HepG2 (cell line): Measurements from ENCODE around the gene MED13L. TPM values are rescaled to one million over a fixed set of nuclear protein-coding genes. Genes with fewer than 3 reads are reported as not detected.

Source experiments
- ARID3A ChIP-seq: IDR thresholded peaks from 2 replicates; pipeline ENCODE4 v1.6.1; 2012; ENCODE audit warnings: low read depth, low read length, improper control_type of control experiment
- ARID5B ChIP-seq: IDR thresholded peaks from 2 replicates; pipeline ENCODE4 v1.4.0; 2020; ENCODE audit warnings: mild to moderate bottlenecking, missing genetic modification reagents
- ELF3 ChIP-seq: IDR thresholded peaks from 2 replicates; pipeline ENCODE4 v1.6.1; 2016; ENCODE audit warnings: missing genetic modification reagents, missing compliant biosample characterization
- FOXP1 ChIP-seq, 2 experiments: fragments of 450-650 bp in 1 of 2; IDR thresholded peaks; 2 replicates each; pipeline ENCODE4 v1.6.1; 2017 to 2018; ENCODE audit warnings: antibody characterized with exemption in 1 of 2
- GATA4 ChIP-seq: sonication (generic); IDR thresholded peaks from 2 replicates; pipeline ENCODE4 v1.6.1; 2016; ENCODE audit warnings: antibody characterized with exemption, low read depth, borderline replicate concordance
- GATAD2A ChIP-seq: IDR thresholded peaks from 2 replicates; pipeline ENCODE4 v1.6.1; 2016
- HCFC1 ChIP-seq: fragments of 150-350 bp; IDR thresholded peaks from 2 replicates; pipeline ENCODE4 v1.6.1; 2014; ENCODE audit warnings: low read depth, low read length
- HDAC2 ChIP-seq: sonication (generic); formaldehyde crosslinking; IDR thresholded peaks from 2 replicates; pipeline ENCODE4 v1.4.0; 2020; ENCODE audit warnings: missing genetic modification reagents
- MIER3 ChIP-seq: IDR thresholded peaks from 2 replicates; pipeline ENCODE4 v1.6.1; 2016; ENCODE audit warnings: missing compliant biosample characterization, borderline replicate concordance
- MYPOP ChIP-seq: sonication (generic); formaldehyde crosslinking; IDR thresholded peaks from 2 replicates; pipeline ENCODE4 v1.8.1; 2023; ENCODE audit warnings: mild to moderate bottlenecking, moderate library complexity, missing genetic modification reagents
- PAXIP1 ChIP-seq: sonication (generic); formaldehyde crosslinking; conservative IDR thresholded peaks from 2 replicates; pipeline ENCODE4 v1.4.0; 2020; ENCODE audit warnings: mild to moderate bottlenecking, missing genetic modification reagents, moderate library complexity
- POGZ ChIP-seq: sonication (generic); formaldehyde crosslinking; IDR thresholded peaks from 2 replicates; pipeline ENCODE4 v1.4.0; 2020; ENCODE audit warnings: mild to moderate bottlenecking, missing genetic modification reagents
- RCOR2 ChIP-seq: IDR thresholded peaks from 2 replicates; pipeline ENCODE4 v1.6.1; 2016; ENCODE audit warnings: missing biosample characterization, missing genetic modification reagents
- SAP130 ChIP-seq: IDR thresholded peaks from 2 replicates; pipeline ENCODE4 v1.6.1; 2016; ENCODE audit warnings: low read depth
- SOX6 ChIP-seq, 2 experiments: fragments of 450-650 bp in 1 of 2; sonication (generic) in 1 of 2; formaldehyde crosslinking in 1 of 2; IDR thresholded peaks; 2 replicates each; pipeline versions ENCODE4 v1.4.0 to v1.6.1; 2017 to 2020; ENCODE audit warnings: antibody characterized with exemption in 1 of 2, mild to moderate bottlenecking in 1 of 2, missing genetic modification reagents in 1 of 2
- SUZ12 ChIP-seq: fragments of 150-350 bp; IDR thresholded peaks from 2 replicates; pipeline ENCODE4 v1.6.1; 2014; ENCODE audit warnings: low read depth, low read length
- TARDBP ChIP-seq: sonication (generic); formaldehyde crosslinking; IDR thresholded peaks from 2 replicates; pipeline ENCODE4 v1.8.0; 2022; ENCODE audit warnings: mild to moderate bottlenecking, missing genetic modification reagents
- ZNF644 ChIP-seq: IDR thresholded peaks from 2 replicates; pipeline ENCODE4 v1.6.1; 2016; ENCODE audit warnings: low read depth
- ZNF709 ChIP-seq: sonication (generic); formaldehyde crosslinking; IDR thresholded peaks from 2 replicates; pipeline ENCODE4 v1.5.0; 2020; ENCODE audit warnings: mild to moderate bottlenecking, missing genetic modification reagents
- polyA plus RNA-seq, 8 experiments: library from polyadenylated mRNA; depleted of rRNA in 3 of 8; stranded (reverse) in 7 of 8; unstranded in 1 of 8; fragments of >200 nt; fragmentation: Illumina TruSeq in 4 of 8; extraction: Trizol in 4 of 8; gene quantifications; 2 replicates each; pipeline versions ENCODE4 v1.2.1 to v1.2.3, GENCODE V29; 2011 to 2016; ENCODE audit warnings: low read depth in 4 of 8, missing spikeins in 1 of 8, mixed read lengths in 1 of 8; ENCODE audit not compliant: insufficient read depth in 1 of 8
- total RNA-seq, 5 experiments: library from RNA; depleted of rRNA; stranded (reverse); fragments of >200 nt; fragmentation: Illumina TruSeq; extraction: Trizol; gene quantifications; 2 replicates each; pipeline ENCODE4 v1.2.3, GENCODE V29; 2016; ENCODE audit warnings: low read depth in 1 of 5

The MED13L gene
- total and polyA plus RNA-seq, 2 of the 13 experiments (the other 11 are each of a cell fraction or from before 2014, with no cell fraction given), result 24.8 to 38.9 TPM

GRCh38 chr12:116186482-116187150 lies 90.9 kb downstream of the MED13L start (continued):
- 0 out of 2 replicates have a peak, but pooled peaks have one; percentile 24 for TF ChIP-seq GATA4
- TF ChIP-seq MIER3 (CRISPR knock-in tag), result no peak
- no peak for TF ChIP-seq HCFC1
- no peak for TF ChIP-seq FOXP1 (IDR thresholded peaks at IDR 0.05)
- TF ChIP-seq FOXP1 (CRISPR knock-in tag; IDR thresholded peaks at IDR 0.05), result peak; percentile 63
- no peak for TF ChIP-seq SOX6 (IDR thresholded peaks at IDR 0.05)
- peak; percentile 57 for TF ChIP-seq SOX6 (CRISPR knock-in tag; IDR thresholded peaks at IDR 0.05)
- 0 out of 2 replicates have a peak, but pooled peaks have one; percentile 42 for TF ChIP-seq HDAC2 (CRISPR knock-in tag)
- 0 out of 2 replicates have a peak, but pooled peaks have one; percentile 23 for TF ChIP-seq MYPOP
- TF ChIP-seq ARID3A, result no peak
- TF ChIP-seq RCOR2 (CRISPR knock-in tag), result 0 out of 2 replicates have a peak, but pooled peaks have one; percentile 17
- TF ChIP-seq ZNF709 (CRISPR knock-in tag), result no peak
- 0 out of 2 replicates have a peak, but pooled peaks have one; percentile 26 for TF ChIP-seq ELF3 (CRISPR knock-in tag)
- peak; percentile 54; the same call in 1 of the 2 replicates for TF ChIP-seq ARID5B
- TF ChIP-seq POGZ (CRISPR knock-in tag), result peak; percentile 48; the same call in 1 of the 2 replicates
- TF ChIP-seq PAXIP1 (CRISPR knock-in tag), result peak; percentile 74
- TF ChIP-seq TARDBP (CRISPR knock-in tag), result no peak
- 0 out of 2 replicates have a peak, but pooled peaks have one; percentile 21 for TF ChIP-seq ZNF644 (CRISPR knock-in tag)
- TF ChIP-seq SUZ12, result no peak
- peak; percentile 36; the same call in 1 of the 2 replicates for TF ChIP-seq GATAD2A (CRISPR knock-in tag)
- TF ChIP-seq SAP130, result 0 out of 2 replicates have a peak, but pooled peaks have one; percentile 13
